HEK293T (cell line): Measurements from ENCODE around the gene SFSWAP.

ENCODE experiments used
- CTCF ChIA-PET: fragments of 350-600 bp; formaldehyde crosslinking; extraction: SDS; loops from one replicate; lab custom pipeline; 2021; ENCODE audit warnings: antibody characterized with exemption, inconsistent platforms; lab: Yijun Ruan, JAX
- POLR2A ChIA-PET: fragments of 350-600 bp; formaldehyde crosslinking; extraction: SDS; loops from one replicate; lab custom pipeline; 2020; ENCODE audit warnings: antibody characterized with exemption, inconsistent platforms; lab: Yijun Ruan, JAX
- DNase-seq: peaks from one replicate; pipeline ENCODE4 v3.0.0; 2012; ENCODE audit warnings: mixed read lengths; ENCODE audit errors: extremely low spot score
- ARNT ChIP-seq: fragments of 450-650 bp; IDR thresholded peaks from 2 replicates; pipeline ENCODE4 v1.6.1; 2017; ENCODE audit warnings: mild to moderate bottlenecking
- BHLHE40 ChIP-seq: fragments of 450-650 bp; IDR thresholded peaks from 2 replicates; pipeline ENCODE4 v1.6.1; 2016; ENCODE audit warnings: mild to moderate bottlenecking, moderate library complexity, borderline replicate concordance
- CTBP1 ChIP-seq: fragments of 450-650 bp; IDR thresholded peaks from 2 replicates; pipeline ENCODE4 v1.6.1; 2016; ENCODE audit warnings: borderline replicate concordance
- ELF4 ChIP-seq: fragments of 450-650 bp; IDR thresholded peaks from 2 replicates; pipeline ENCODE4 v1.6.1; 2017; ENCODE audit warnings: antibody characterized with exemption
- FOXA1 ChIP-seq: fragments of 450-650 bp; IDR thresholded peaks from 2 replicates; pipeline ENCODE4 v1.6.1; 2016; ENCODE audit warnings: mild to moderate bottlenecking
- FOXK2 ChIP-seq: fragments of 450-650 bp; IDR thresholded peaks from 2 replicates; pipeline ENCODE4 v1.6.1; 2016; ENCODE audit warnings: mild to moderate bottlenecking
- FOXM1 ChIP-seq: fragments of 450-650 bp; IDR thresholded peaks from 2 replicates; pipeline ENCODE4 v1.6.1; 2017; ENCODE audit warnings: mild to moderate bottlenecking, borderline replicate concordance
- HDGF ChIP-seq: fragments of 450-650 bp; IDR thresholded peaks from 2 replicates; pipeline ENCODE4 v1.6.1; 2017; ENCODE audit warnings: antibody characterized with exemption, borderline replicate concordance
- L3MBTL2 ChIP-seq: fragments of 450-650 bp; conservative IDR thresholded peaks from 2 replicates; pipeline ENCODE4 v1.6.1; 2016; ENCODE audit warnings: mild to moderate bottlenecking
- LEF1 ChIP-seq: fragments of 450-650 bp; IDR thresholded peaks from 2 replicates; pipeline ENCODE4 v1.6.1; 2017; ENCODE audit warnings: mild to moderate bottlenecking, borderline replicate concordance
- NFRKB ChIP-seq: fragments of 450-650 bp; IDR thresholded peaks from 2 replicates; pipeline ENCODE4 v1.6.1; 2016; ENCODE audit warnings: mild to moderate bottlenecking, moderate library complexity
- SP1 ChIP-seq: fragments of 450-650 bp; IDR thresholded peaks from 2 replicates; pipeline ENCODE4 v1.6.1; 2017
- SUZ12 ChIP-seq: fragments of 450-650 bp; IDR thresholded peaks from 2 replicates; pipeline ENCODE4 v1.6.1; 2016; ENCODE audit warnings: mild to moderate bottlenecking
- TARDBP ChIP-seq: fragments of 450-650 bp; IDR thresholded peaks from 2 replicates; pipeline ENCODE4 v1.6.1; 2016
- ZNF384 ChIP-seq: fragments of 450-650 bp; IDR thresholded peaks from 2 replicates; pipeline ENCODE4 v1.6.1; 2016
- TF ChIP-seq, protein P1 (sequence below): fragments of 450-650 bp; IDR thresholded peaks from 2 replicates; pipeline ENCODE4 v1.6.1; 2016

SFSWAP gene

DNA sequence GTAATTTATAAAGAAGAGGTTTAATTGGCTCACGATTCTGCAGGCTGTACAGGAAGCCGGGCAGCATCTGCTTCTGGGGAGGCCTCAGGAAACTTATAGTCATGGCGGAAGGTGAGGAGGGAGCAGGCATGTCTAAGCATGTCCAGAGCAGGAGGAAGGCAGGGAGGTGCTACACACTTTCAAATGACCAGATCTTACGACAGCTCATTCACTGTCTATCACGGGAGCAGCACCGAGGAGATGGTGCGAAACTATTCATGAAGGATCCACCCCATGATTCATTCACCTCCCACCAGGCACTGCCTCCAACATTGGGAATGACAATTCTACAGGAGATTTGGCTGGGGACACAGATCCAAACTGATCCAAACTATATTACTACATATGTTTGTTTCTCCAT is 10.0 kb downstream of the SFSWAP start:
- no peak for DNase-seq
- TF ChIP-seq L3MBTL2 (no peak), SUZ12 (no peak), FOXM1 (no peak), FOXA1 (no peak), CTBP1 (no peak), ELF4 (no peak), LEF1 (no peak), TARDBP (no peak), HDGF (no peak), ZNF384 (no peak)
- ChIA-PET POLR2A (no interaction called here), CTCF (no interaction called here)

DNA sequence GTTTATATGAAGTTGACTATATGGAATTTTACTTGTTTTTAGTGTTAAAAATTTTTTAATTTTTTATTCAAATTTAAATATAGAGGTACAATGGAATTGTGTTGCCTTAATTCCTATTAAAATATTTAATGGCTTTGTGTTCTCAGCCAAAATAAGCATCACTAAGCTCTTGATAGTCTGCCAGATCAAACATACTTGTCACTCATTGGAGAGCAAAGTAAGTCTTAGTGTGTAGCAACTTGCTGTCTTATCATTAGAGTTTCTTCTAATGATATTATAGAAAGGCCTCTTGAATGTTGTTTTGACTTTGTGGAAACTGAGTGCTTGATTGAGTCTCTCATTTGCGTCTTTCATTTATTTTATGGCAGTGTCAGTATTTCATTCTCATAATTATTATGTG is 10.7 kb downstream of the SFSWAP start:
- no peak for DNase-seq
- ChIA-PET POLR2A (no interaction called here), CTCF (no interaction called here)
- TF ChIP-seq HDGF = no peak

DNA sequence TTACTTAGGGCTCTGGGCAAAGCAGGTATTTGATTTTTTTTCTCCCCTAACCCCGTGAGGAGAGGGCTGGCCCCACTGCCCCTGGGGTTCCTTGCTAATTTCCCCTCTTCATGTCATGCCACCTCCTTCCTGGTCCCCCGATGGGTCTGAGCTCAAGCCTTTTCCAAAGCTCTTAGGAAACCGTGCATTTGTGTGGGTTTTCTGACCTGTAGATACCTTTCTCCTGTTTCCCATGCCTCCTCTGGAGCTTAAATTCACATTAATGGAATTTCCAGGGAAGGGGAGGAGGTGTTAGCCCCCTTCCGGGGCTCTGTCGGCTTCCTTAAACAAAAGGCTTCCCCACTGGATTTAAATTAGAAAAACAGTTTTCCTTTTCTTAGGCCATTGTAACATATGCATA is 12.6 kb downstream of the SFSWAP start:
- DNase-seq = no peak
- TF ChIP-seq L3MBTL2 (no peak), NFRKB (no peak)
- ChIA-PET CTCF (no interaction called here), POLR2A (no interaction called here)

DNA sequence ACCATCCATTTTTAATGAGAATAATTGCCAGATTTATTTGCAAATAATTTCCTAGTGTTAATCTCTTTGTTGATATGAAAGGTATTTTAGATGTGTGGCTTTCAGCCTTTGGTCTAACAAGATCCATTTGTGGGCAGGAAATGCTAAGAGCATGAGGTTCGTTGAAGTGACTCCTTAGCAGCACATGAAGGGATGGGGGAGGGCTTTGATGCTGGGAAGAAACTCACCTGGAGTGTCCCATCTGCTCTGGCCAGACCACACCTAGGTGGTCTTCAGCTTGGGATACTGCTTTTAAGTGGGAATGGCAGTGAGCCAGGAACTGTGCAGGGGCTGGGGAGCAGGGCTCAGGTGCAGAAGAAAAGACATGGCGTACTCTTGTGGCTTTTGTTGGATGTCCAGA is 13.6 kb downstream of the SFSWAP start:
- DNase-seq = no peak
- ChIA-PET POLR2A (no interaction called here), CTCF (interaction anchor here (0.6 kb wide), 1 partner anchor 55 kb away, joined by 8 read pairs; no protein-coding TSS in a partner anchor)
- TF ChIP-seq ELF4 (no peak), SP1 (no peak), HDGF (no peak), BHLHE40 (no peak), TARDBP (no peak), LEF1 (no peak), NFRKB (no peak), FOXM1 (no peak), FOXA1 (no peak), FOXK2 (no peak), ARNT (no peak), ZNF384 (no peak), CTBP1 (no peak), SUZ12 (no peak)
- TF ChIP-seq, protein P1, sequence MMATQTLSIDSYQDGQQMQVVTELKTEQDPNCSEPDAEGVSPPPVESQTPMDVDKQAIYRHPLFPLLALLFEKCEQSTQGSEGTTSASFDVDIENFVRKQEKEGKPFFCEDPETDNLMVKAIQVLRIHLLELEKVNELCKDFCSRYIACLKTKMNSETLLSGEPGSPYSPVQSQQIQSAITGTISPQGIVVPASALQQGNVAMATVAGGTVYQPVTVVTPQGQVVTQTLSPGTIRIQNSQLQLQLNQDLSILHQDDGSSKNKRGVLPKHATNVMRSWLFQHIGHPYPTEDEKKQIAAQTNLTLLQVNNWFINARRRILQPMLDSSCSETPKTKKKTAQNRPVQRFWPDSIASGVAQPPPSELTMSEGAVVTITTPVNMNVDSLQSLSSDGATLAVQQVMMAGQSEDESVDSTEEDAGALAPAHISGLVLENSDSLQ = no peak

DNA sequence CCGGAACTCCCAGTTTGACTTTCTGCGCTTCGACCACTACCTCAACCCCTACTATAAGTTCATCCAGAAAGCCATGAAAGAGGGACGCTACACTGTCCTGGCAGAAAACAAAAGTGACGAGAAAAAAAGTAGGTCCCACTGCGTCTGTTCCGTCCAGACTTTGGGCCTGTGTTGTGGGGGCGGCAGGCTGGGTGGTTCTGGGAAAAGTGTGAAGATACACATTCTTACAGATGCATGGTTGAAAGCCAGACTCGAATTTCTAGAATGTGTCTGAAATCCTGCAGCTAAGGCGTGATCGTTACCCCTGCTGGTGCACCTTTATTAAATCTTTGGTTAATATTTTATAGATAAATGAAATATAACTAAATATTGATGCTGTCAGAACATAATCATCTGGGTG is 14.6 kb downstream of the SFSWAP start:
- DNase-seq = no peak
- ChIA-PET POLR2A (interaction anchor here (0.7 kb wide), 1 partner anchor 15 kb away, joined by 3 read pairs; the partner anchor contains the start of gene SFSWAP), CTCF (no interaction called here)
- no peak for TF ChIP-seq SP1
- no peak for TF ChIP-seq TARDBP
- TF ChIP-seq FOXK2 = no peak
- TF ChIP-seq CTBP1 = no peak
- TF ChIP-seq, protein P1 = no peak
- no peak for TF ChIP-seq HDGF
- TF ChIP-seq SUZ12 = no peak
- TF ChIP-seq ELF4 = no peak
- no peak for TF ChIP-seq L3MBTL2
- TF ChIP-seq LEF1 = no peak

DNA sequence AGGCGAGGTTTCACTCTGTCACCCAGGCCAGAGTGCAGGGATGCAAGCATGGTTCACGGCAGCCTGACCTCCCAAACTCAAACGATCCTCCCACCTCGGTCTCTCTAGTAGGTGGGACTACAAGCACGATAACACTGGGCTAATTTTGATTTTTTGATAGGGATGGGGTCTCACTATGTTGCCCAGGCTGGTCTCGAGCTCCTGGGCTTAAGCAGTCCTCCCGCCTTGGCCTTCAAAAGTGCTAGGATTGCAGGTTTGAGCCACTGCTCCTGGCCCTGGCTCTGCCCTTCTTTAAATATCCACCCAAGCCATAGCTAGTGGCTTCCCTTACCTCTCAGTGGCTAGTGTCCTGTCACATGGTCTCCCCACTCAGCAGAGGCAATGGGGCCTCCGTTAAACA is 17.8 kb downstream of the SFSWAP start:
- DNase-seq = no peak
- ChIA-PET POLR2A (no interaction called here), CTCF (no interaction called here)
- TF ChIP-seq TARDBP (no peak), FOXK2 (no peak), CTBP1 (no peak), FOXA1 (no peak), BHLHE40 (no peak), SP1 (no peak), ARNT (no peak), SUZ12 (no peak), L3MBTL2 (no peak), ZNF384 (no peak), HDGF (no peak), FOXM1 (no peak), LEF1 (no peak), NFRKB (no peak), ELF4 (no peak)
- TF ChIP-seq, protein P1 = no peak

DNA sequence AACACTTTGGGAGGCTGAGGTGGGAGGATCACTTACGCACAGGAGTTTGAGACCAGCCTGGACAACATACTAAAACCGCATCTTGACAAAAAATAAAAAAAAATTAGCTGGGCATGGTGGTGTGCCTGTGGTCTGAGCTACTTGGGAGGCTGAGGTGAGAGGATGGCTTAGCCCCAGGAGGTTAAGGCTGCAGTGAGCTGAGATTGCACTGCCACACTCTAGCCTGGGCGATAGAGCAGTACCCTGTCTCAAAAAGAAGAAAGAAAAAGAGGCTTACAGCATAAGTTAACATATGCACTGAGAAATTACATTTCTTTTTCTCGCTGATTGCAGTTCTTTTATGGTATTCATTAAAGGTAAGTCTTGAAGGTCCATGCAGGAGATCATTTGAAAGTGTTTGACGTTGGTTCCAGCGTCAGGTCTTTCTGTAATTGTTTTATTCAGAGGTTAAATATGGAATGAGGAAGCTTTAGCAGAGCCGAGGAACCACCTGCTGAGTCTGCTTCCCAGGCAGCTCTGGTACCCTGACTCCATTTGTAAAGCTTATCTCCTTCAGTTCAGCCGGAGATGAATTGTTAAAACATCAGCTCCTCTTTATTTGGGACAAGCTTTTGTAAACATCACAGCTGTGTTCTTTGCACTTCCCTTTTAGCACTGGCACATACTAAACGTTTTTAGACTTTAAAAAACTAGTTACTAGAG is 18.5 kb downstream of the SFSWAP start:
- ChIA-PET CTCF (no interaction called here), POLR2A (no interaction called here)
- no peak for DNase-seq
- TF ChIP-seq SP1 = no peak
- no peak for TF ChIP-seq BHLHE40
- no peak for TF ChIP-seq SUZ12
- no peak for TF ChIP-seq ELF4
- TF ChIP-seq ZNF384 = no peak
- TF ChIP-seq CTBP1 = no peak
- TF ChIP-seq, protein P1 = no peak
- TF ChIP-seq FOXK2 = no peak
